ENCODE results near the gene HERC2.

The HERC2 gene

GRCh38 chr15:28116521-28117431, 205.2 kb downstream of the HERC2 start:
- TF ChIP-seq CTCF (IDR thresholded peaks at IDR 0.05; ENCODE audit: low read depth, low read length, missing control alignments), result no peak
- no peak for DNase-seq (ENCODE audit: extremely low read depth, low read depth)
- no peak overlapping the region for H3K4me3 ChIP-seq (replicated peaks; ENCODE audit: low read depth, low read length)

GRCh38 chr15:28115871-28116270, 206.1 kb downstream of the HERC2 start:
- no peak overlapping the region for H3K4me3 ChIP-seq (replicated peaks; ENCODE audit: low read depth, low read length)
- TF ChIP-seq CTCF (IDR thresholded peaks at IDR 0.05; ENCODE audit: low read depth, low read length, missing control alignments), result no peak
- no peak for DNase-seq (ENCODE audit: extremely low read depth, low read depth)

GRCh38 chr15:28114721-28115622, 207.0 kb downstream of the HERC2 start:
- TF ChIP-seq CTCF (IDR thresholded peaks at IDR 0.05; ENCODE audit: low read depth, low read length, missing control alignments), result no peak
- no peak overlapping the region for H3K4me3 ChIP-seq (replicated peaks; ENCODE audit: low read depth, low read length)
- no peak for DNase-seq (ENCODE audit: extremely low read depth, low read depth)

- no peak for DNase-seq (ENCODE audit: extremely low read depth, low read depth)
- H3K4me3 ChIP-seq (replicated peaks; ENCODE audit: low read depth, low read length), result no peak overlapping the region
- no peak for TF ChIP-seq CTCF (IDR thresholded peaks at IDR 0.05; ENCODE audit: low read depth, low read length, missing control alignments)
Observed at GRCh38 chr15:28114114-28114455, 207.9 kb downstream of the HERC2 start.

GRCh38 chr15:28113394-28114113, 208.4 kb downstream of the HERC2 start:
- no peak for DNase-seq (ENCODE audit: extremely low read depth, low read depth)
- no peak overlapping the region for H3K4me3 ChIP-seq (replicated peaks; ENCODE audit: low read depth, low read length)
- TF ChIP-seq CTCF (IDR thresholded peaks at IDR 0.05; ENCODE audit: low read depth, low read length, missing control alignments), result no peak

GRCh38 chr15:28112962-28113361, 209.0 kb downstream of the HERC2 start:
- DNase-seq (ENCODE audit: extremely low read depth, low read depth), result no peak
- TF ChIP-seq CTCF (IDR thresholded peaks at IDR 0.05; ENCODE audit: low read depth, low read length, missing control alignments), result no peak
- H3K4me3 ChIP-seq (replicated peaks; ENCODE audit: low read depth, low read length), result no peak overlapping the region

Data from HFF-Myc (cell line).